WTC11 (cell line): ENCODE measurements around the gene GRM3.

Source experiments
- CTCF ChIP-seq: fragments of 200-600 bp; IDR thresholded peaks from 2 replicates; pipeline ENCODE4 v1.8.0; 2022; ENCODE audit warnings: antibody characterized with exemption
- ETV6 ChIP-seq: sonication (generic); formaldehyde crosslinking; IDR thresholded peaks from 2 replicates; pipeline ENCODE4 v1.8.1; 2022; ENCODE audit warnings: mild to moderate bottlenecking, missing genetic modification reagents
- NFE2L1 ChIP-seq: sonication (generic); formaldehyde crosslinking; IDR thresholded peaks from 2 replicates; pipeline ENCODE4 v1.8.1; 2023; ENCODE audit warnings: missing genetic modification reagents
- NR1H2 ChIP-seq: sonication (generic); formaldehyde crosslinking; IDR thresholded peaks from 2 replicates; pipeline ENCODE4 v1.9.0; 2021; ENCODE audit warnings: mild to moderate bottlenecking, moderate library complexity, missing genetic modification reagents
- PREB ChIP-seq: sonication (generic); formaldehyde crosslinking; IDR thresholded peaks from 2 replicates; pipeline ENCODE4 v1.8.1; 2022; ENCODE audit warnings: mild to moderate bottlenecking, missing genetic modification reagents, moderate library complexity, borderline replicate concordance
- RORB ChIP-seq: fragments of 250-450 bp; sonication (Bioruptor Pico); IDR thresholded peaks from 2 replicates; pipeline ENCODE4 v1.9.0; 2021; ENCODE audit warnings: mild to moderate bottlenecking
- SP1 ChIP-seq: sonication (generic); formaldehyde crosslinking; conservative IDR thresholded peaks from 2 replicates; pipeline ENCODE4 v1.8.1; 2022; ENCODE audit warnings: missing genetic modification reagents
- ZBTB21 ChIP-seq: sonication (generic); formaldehyde crosslinking; IDR thresholded peaks from 2 replicates; pipeline ENCODE4 v1.8.1; 2023; ENCODE audit warnings: mild to moderate bottlenecking, missing genetic modification reagents, borderline replicate concordance
- ZMAT4 ChIP-seq: fragments of 250-450 bp; sonication (Bioruptor Pico); IDR thresholded peaks from 2 replicates; pipeline ENCODE4 v1.9.0; 2021; ENCODE audit warnings: mild to moderate bottlenecking
- ZNF121 ChIP-seq: sonication (generic); formaldehyde crosslinking; IDR thresholded peaks from 2 replicates; pipeline ENCODE4 v1.8.0; 2023; ENCODE audit warnings: missing genetic modification reagents
- TF ChIP-seq, protein P1 (sequence below): sonication (generic); formaldehyde crosslinking; IDR thresholded peaks from 2 replicates; pipeline ENCODE4 v1.8.1; 2022; ENCODE audit warnings: missing genetic modification reagents, borderline replicate concordance
- TF ChIP-seq, protein P2 (sequence below): sonication (generic); formaldehyde crosslinking; IDR thresholded peaks from 2 replicates; pipeline ENCODE4 v1.8.0; 2022; ENCODE audit warnings: mild to moderate bottlenecking, missing genetic modification reagents

DNA sequence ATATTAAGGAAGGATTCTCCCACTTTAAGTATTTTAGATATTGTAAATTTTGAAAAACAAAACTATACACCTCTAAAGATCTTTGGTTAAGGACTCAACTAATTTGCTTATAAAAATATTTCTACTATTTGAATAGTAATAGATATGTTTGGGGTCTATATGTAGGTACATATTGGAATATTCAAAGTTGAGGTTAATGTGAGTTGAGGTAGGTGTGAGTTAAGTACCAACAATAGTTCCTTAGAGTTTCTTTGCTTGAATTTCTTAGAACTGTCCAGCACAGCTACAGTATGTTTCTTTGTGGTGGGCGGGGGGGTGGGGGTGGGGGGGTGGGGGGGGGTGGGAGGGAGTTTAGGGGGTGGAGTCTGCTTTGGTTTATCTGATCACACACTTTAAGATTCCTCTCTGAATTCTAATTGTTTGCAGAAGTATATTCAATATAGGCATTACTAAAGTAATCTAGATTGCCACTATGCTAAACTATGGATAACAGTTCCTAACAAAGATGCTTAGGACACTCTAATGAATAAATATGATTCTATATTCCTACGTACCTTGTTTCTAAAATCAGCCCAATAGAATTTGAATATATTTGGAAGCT is 2.1 kb downstream of the GRM3 start:
- TF ChIP-seq, protein P1, sequence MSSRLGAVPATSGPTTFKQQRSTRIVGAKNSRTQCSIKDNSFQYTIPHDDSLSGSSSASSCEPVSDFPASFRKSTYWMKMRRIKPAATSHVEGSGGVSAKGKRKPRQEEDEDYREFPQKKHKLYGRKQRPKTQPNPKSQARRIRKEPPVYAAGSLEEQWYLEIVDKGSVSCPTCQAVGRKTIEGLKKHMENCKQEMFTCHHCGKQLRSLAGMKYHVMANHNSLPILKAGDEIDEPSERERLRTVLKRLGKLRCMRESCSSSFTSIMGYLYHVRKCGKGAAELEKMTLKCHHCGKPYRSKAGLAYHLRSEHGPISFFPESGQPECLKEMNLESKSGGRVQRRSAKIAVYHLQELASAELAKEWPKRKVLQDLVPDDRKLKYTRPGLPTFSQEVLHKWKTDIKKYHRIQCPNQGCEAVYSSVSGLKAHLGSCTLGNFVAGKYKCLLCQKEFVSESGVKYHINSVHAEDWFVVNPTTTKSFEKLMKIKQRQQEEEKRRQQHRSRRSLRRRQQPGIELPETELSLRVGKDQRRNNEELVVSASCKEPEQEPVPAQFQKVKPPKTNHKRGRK: no peak
- TF ChIP-seq CTCF: no peak
- no peak for TF ChIP-seq NR1H2 (CRISPR knock-in tag)
- TF ChIP-seq PREB (CRISPR knock-in tag): no peak
- no peak for TF ChIP-seq ZBTB21 (CRISPR knock-in tag)
- no peak for TF ChIP-seq ZNF121 (CRISPR knock-in tag)
- no peak for TF ChIP-seq NFE2L1
- TF ChIP-seq ZMAT4: no peak
- no peak for TF ChIP-seq RORB (CRISPR knock-in tag)
- TF ChIP-seq ETV6 (CRISPR knock-in tag): no peak
- TF ChIP-seq, protein P2, sequence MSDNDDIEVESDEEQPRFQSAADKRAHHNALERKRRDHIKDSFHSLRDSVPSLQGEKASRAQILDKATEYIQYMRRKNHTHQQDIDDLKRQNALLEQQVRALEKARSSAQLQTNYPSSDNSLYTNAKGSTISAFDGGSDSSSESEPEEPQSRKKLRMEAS (CRISPR knock-in tag): no peak
- TF ChIP-seq SP1 (CRISPR knock-in tag): no peak
